GM19035 (cell line): Measurements from ENCODE around the gene PRTN3.

Experiments
- ATAC-seq: cut with Tn5 transposase; IDR thresholded peaks from one replicate; pipeline ENCODE4 v1.9.1; 2021; ENCODE audit not compliant: unreplicated experiment

Gene PRTN3

DNA sequence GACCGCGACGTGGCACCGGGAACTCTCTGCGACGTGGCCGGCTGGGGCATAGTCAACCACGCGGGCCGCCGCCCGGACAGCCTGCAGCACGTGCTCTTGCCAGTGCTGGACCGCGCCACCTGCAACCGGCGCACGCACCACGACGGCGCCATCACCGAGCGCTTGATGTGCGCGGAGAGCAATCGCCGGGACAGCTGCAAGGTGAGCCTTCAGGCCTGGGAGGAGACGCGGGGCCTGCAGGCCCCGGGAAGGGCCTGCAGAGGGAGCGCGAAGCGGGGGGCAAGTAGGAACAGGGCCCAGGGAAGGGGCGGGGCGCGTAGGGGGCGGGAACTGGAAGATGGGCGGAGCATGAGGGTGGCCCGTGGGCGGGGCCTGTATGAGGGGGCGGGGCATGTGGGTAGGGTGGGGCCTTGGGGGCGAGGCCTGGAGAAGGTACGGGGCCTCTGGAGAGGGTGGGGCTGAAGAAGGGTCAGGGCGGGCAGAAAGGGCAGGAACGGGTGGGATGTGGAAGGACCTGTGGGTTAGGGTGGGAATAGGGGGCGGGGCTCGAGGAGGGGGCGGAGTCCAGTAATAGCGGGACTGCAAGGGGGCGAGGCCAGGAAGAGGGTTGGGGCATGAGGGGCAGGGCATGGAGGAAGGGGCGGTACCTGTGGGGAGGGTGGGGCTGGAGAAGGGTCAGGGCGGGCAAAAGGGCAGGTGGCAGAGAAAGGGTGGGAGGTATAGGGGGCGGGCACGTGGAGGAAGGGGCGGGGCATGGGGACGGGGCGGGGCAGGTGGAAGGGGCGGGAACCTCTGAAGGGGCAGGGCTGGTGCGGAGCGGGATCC, 21.2 kb downstream of the PRTN3 start:
- ATAC-seq = no peak

DNA sequence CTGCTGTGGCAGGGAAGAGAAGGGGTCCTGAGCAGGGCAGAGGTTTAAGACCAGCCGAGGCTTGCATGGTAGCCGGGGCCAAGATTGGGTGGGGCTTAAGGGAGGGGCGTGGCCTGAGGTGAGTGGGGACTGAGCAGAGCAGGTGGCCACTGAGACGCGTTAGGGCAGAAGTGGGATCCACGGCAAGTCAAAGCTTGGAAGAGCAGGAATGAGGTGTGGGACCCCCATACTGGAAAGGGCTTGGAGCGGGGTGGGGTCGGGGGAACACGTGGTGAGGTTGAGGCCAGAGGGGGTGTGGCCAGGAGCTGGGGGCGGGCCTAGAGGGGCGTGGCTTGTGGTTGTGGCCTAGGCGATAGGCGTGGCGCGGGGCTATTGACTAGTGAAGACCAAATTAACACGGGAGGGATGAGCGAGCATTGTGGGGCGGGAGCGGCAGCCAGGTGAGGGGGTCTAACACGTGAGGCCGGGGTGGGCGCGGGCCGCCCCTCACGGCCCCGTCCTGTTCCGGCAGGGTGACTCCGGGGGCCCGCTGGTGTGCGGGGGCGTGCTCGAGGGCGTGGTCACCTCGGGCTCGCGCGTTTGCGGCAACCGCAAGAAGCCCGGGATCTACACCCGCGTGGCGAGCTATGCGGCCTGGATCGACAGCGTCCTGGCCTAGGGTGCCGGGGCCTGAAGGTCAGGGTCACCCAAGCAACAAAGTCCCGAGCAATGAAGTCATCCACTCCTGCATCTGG, 21.9 kb downstream of the PRTN3 start:
- no peak for ATAC-seq

DNA sequence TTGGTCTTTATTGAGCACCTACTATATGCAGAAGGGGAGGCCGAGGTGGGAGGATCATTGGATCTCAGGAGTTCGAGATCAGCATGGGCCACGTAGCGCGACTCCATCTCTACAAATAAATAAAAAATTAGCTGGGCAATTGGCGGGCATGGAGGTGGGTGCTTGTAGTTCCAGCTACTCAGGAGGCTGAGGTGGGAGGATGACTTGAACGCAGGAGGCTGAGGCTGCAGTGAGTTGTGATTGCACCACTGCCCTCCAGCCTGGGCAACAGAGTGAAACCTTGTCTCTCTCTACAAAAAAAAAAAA, 22.5 kb downstream of the PRTN3 start:
- ATAC-seq = no peak

DNA sequence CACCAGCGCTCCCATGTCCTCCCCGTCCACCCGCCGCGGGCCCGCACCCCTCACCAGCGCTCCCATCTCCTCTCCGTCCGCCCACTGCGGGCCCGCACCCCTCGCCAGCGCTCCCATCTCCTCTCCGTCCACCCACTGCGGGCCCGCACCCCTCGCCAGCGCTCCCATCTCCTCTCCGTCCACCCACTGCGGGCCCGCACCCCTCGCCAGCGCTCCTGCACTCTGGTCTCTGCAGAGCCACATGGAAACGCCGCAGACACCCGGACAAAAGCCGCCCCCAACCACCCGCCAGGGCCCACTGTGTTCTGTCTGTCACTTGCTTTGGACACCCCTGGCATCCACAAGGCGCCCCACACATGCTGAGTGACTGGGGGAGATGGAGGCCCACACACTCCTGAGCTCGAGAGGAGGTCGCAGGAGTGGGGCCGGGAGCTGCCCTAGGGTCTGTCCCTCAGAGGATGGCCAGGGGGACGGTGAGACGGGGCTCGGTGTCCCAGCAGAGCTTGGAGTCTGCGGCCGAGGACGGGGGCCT, 26.0 kb downstream of the PRTN3 start:
- no peak for ATAC-seq

DNA sequence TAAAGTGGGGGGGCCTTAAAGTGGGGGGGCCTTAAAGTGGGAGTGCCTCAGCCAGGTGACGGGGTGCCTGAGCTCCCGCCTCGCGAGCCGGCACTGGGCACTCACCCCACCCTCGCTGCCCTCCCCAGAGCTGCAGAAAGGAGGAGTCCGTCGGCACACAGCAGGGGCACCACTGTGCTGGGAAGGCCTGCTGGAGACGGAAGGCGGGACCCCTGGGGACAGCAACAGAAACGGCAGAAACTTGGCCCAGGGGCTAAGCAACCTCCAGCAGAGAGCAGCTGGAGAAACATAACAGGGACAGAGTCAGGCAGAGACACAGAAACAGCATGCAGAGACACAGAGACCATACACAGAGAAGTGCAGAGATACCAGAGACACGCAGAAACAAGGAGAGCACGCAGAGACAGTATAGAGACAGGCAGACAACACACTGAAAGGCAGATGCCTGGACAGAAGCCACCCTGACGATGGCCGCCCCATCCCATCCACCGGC, 26.5 kb downstream of the PRTN3 start:
- ATAC-seq = no peak

DNA sequence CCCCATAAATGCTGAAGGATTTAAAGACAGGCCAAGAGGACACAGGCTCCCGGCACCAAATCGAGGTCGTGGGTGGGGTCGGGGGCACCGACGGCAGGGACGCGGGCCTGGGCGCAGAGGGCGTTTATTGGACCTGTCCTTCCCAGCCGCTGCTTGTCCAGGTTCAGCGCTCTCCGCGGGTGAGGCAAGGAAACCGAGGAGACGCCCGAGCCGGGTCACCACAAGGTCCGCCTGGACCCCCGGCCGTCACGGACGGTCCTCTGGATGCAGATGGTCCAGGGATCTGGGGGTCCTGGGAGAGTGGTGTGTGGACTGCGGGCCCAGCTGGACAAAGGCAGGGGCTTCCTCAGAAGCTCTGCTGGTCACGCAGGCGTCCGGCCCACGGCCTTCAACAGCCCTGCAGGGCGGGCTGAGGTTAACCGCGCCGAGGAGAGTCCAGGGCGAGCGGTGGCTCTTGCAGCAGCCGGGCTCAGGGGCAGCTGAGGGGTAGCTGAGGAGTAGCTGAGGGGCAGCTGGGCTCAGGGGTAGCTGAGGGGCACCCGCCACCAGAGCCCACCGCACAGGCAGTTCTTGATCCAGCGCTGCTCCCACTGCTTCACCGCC, 27.2 kb downstream of the PRTN3 start:
- ATAC-seq = no peak

DNA sequence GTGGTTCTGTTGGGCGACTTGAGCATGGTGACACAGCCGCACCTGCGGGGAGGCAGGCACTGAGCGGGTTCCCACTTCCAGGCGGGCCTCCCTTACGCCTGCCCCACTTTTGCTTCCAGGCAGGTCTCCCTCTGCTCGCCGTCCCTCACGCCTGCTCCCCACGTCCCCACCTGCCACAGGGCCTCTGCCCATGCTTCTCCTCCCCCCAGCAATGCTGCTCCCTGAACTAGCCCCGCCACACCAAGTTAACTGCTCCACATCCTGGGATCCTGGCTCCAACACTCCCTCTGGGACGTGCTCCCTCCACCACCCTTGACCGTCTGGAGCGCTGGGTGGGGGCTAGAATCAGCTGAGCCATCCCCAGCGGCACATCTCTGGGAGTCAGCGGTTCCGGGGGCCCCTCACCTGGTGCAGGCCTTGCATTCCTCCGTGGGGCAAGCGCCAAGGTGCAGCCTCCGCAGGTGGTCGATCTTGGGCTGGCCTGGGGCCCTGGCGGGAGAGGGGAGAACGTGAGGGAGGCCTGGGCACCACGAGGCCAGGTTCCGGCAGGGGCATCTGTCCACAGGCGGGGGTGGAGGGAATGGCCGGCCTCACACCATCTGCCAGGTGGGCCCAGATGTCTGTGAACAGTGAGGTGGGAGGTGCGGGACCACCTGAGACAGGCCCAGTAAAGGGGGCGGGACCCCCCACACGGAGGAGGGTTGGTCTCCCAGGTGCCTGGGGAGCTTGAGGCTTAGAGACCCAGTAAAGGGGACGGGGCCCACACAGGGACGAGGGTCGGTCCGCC, 27.9 kb downstream of the PRTN3 start:
- ATAC-seq = no peak

DNA sequence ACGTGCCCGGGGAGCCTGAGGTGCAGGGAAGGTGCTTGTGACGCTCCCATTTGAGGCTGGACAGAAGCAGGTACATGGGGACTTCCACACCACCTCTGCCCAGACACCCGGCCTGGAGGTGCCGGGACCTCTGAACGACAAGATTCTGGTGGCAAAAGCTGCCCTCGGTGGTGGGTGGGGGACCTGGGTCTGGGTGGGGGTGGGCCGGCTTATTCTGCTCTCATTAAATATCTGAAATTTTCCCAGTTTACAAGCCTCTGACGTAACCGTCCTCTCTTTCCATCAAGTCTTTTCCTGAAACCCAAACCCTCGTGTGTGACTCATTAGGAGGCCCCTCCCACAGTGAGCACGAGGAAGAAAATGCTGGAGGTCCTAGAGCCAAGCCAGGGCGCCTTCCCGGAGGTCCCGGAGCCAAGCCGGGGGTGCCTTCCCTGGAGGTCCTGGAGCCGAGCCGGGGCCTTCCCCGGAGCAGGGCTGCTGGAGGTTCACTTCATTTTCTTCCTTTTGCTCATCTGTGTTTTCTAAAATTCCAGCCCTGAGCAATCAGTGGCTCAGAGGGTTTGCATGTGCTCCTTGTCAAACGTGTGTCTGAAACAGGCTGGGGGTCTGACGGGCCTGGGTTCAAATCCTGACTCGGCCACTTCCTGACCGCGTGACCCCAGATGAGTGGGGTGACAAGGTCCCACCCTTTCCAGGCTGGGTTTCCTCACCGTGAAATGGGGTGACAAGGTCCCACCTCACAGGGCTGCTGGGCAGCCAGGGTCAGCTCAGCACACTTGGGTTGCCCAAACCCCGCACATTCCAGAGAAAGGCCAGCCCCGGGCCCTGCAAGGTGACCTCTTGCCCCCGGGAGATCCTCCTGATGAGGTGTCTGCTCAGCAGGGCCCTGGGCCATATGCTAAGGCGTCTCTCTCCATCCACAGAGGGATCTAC, 28.7 kb downstream of the PRTN3 start:
- no peak for ATAC-seq

DNA sequence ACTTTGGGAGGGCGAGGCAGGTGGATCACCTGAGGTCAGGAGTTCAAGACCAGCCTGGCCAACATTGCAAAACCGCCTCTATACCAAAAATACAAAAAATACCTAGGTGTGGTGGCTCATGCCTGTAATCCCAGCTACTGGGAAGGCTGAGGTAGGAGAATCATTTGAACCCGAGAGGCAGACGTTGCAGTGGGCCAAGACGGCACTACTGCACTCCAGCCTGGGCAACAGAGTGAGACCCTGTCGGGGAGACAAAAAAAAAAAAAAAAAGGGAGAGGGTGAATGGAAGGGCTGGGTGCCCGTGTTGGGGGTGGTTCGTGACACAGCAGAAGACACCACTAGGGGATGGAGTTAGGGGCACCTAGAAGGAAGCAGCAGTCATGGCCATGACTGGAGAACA, 29.5 kb downstream of the PRTN3 start:
- ATAC-seq = no peak

DNA sequence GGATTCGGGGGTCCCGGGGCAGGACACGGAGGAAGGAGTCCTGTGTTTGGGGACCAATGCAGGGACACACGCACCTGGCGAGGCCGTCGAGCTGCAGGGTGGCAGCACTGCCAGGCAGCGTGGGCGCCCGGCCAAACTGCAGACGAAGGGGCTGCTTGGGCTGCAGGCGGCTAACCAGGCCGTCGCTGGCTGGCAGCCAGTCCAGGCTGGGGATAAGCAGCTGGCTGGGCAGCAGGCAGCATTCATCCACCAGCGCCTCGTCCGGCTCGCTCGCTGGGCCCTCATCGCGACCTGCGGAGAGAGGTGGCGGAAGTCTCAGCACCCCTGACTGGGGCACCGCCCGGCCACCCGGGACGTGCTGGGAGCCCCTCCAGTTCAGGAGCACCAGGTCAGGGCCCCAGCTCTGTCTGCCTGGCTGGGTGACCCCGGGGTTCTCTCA, 30.2 kb downstream of the PRTN3 start:
- no peak for ATAC-seq

DNA sequence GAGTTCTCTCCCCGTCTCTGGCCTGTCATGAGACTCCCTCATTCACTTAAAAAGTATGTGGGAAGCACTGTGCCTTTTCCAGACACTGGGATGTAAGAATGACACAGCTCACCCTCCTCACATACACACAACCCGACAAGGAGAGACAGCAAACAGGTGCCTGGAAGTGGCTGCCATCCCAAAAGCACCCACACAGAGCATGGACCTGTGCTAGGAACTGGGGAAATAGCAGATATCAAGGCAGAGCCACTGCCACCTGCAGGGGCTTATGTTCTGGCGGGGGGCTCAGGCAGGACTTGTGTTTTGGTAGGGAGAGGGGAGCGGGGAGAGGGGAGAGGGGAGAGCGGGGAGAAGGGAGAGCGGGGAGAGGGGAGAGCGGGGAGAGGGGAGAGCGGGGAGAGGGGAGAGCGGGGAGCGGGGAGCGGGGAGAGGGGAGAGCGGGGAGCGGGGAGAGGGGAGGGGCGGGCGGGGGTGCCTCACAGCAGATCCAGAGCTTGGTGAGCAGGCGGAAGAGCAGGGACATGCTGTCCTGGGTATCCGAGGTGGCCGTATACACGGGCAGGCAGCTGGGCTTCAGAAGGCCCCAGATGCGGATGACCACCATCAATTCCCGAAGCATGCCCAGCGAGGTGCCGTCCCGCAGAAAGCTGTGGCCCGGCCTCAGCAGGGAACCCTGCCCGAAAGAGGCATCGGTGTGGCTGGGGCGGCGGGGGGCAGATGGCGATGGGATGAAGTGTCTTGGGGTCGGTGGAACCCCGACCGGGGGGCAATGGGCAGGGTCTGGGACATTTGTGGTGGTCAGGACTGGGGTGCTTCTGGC, 30.9 kb downstream of the PRTN3 start:
- no peak for ATAC-seq

DNA sequence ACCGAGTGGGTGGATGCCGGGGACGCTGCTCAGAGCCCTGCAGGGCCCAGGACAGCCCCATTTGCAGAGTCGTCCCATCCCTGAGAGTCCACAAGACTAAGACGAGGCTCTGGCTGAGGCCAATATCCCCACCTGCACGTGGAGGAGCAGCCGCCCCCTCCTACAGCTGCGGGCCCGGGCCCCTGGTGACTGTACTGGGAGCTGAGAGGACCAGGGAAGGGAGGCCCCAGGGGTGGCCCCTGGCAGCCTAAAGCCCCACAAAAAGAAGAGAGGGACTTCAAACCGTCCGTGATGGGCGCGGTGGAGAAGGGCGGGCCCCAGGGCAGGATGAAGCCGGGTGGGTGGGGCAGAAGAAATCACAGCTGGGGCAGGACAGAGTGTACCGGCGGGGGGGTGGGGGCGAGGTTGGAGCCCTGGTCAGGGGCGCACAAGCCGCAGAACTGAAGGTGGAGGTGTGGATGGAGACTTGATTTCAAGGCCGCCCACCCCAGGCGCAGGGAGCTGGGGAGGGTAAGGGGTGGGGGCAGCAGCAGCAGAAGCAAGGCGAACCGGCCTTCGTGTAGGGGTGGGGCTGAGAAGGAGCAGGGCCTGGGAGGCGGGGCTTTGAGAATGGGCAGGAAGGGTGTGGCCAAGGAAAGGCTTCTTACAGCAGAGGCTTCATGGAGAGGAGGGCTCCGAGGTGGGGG, 31.6 kb downstream of the PRTN3 start:
- no peak for ATAC-seq

DNA sequence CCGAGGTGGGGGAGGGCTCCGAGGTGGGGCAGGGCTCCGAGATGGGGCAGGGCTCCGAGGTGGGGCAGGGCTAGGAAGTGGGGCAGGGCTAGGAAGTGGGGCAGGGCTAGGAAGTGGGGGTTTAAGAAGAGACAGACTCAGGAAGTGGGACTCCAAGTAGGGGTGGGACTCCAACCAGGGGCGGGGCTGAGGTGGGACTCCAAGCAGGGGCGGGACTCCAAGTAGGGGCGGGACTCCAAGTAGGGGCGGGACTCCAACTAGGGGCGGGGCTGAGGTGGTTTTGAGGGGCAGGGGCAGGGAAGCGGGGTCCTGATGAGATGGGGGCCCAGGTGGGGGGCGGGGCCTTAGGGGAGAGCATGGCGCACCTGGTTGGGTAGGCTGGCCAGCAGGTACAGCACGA, 32.3 kb downstream of the PRTN3 start:
- no peak for ATAC-seq

DNA sequence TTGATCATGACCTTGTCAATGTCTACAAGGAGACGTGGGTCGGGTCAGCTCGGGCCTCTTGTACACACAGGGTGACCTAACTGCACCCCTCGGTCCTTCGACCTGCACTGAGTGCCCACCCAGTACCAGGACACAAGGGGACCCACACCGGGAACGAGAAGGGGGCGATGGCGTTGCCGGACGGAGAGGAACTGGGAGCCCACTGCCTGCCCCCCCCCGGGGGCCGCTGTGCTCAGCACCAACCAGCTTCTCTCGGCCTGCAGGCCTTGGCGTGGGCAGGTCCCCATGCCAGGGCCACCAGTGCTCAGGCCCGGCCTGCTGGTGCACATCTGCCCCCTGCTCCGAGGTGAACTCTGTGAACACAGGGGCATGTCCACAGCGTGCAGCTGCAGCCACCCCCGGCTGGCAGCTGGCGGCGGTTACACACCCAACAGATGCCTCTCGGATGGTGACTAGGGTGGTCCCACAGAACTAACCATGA, 32.8 kb downstream of the PRTN3 start:
- no peak for ATAC-seq

DNA sequence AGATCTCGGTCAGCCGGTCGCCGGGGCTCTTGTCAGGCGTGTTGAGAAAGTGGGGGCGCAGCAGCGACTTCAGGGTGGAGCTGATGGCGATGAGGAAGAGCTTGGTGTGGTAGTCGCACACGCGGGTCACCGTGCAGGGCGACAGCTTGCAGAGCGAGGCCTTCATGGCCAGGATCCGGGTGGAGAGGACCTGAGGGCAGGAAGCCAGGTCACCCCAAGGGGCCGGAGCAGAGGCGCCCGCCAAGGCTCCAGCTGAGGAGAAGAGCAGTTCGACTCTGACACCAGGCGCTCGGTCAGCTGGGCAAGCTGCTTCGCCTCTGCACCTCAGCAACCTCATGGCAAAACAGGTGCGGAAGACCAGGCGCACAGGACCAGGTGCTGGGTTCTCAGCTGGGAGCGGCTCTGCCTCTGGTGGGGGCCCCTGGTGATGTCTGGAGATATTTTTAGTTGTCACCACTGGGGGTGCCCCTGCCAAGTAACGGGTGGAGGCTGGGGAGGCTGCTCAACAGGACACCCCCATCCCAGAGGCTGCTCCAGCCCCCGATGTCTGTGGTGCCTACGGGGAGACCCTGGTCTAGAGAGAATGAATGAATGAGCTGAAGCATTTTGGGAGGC, 34.6 kb downstream of the PRTN3 start:
- ATAC-seq = no peak

DNA sequence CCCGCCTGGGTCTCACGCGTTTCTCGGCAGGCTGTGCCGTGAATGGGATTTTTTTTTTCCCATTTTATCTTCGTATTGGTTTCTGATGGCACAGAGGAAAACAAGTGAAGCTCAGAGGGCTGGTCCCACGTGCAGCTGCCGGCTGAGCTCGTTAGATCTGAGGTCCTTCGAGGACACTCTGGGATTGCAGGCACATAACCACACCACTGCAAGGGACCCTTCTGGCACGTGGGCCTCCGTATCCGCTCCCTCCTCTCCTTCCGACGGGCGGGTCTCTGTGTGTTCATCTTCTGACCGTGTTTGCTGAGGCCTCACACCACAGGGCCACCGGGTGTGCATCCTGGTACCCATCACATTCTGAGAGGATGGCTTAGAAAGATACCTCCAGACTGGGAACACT, 35.3 kb downstream of the PRTN3 start:
- ATAC-seq = no peak

DNA sequence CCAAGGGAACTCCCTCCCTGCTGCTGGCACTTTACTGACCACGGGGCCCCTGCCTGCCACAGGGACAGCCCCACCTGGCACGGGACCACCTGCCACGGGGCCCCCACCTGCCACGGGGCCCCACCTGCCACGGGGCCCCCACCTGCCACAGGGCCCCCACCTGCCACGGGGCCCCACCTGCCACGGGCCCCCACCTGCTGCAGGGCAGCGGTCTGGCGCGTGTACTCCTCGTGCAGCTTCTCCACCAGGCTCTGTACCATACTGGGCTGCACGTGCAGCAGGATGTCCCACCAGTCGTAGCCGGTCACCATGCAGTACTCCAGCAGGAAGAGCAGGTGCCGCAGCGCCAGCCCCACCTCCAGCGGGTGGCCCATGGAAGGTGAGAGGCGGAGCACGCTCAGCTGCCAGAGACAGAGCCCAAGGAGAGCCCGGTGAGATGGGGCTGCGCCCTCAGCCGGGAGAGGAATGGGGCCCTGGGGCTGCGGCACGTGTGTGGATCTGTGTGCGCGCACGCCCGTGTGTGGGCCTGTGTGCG, 36.0 kb downstream of the PRTN3 start:
- ATAC-seq = no peak
